GM12878 (cell line): ENCODE data around the gene C16orf92. TPM values are rescaled to one million over a fixed set of nuclear protein-coding genes. Genes with fewer than 3 reads are reported as not detected.
A peak's percentile ranks its signal among the peaks of the same experiment; 100 is the strongest.

Source experiments
- CEBPB ChIP-seq, 2 experiments: fragments of 150-350 bp in 1 of 2; IDR thresholded peaks; 2 replicates each; pipeline ENCODE4 v1.6.1; 2012 to 2014; ENCODE audit warnings: low read depth in 2 of 2, low read length in 2 of 2, borderline replicate concordance in 1 of 2, inconsistent platforms in 1 of 2
- CREM ChIP-seq: IDR thresholded peaks from 2 replicates; pipeline ENCODE4 v1.6.1; 2014; ENCODE audit warnings: antibody characterized with exemption, low read depth
- HCFC1 ChIP-seq: fragments of 150-350 bp; IDR thresholded peaks from 2 replicates; pipeline ENCODE4 v1.6.1; 2014; ENCODE audit warnings: low read length
- IRF4 ChIP-seq: IDR thresholded peaks from 2 replicates; pipeline ENCODE4 v1.6.1; 2011; ENCODE audit warnings: low read depth, low read length
- NFIC ChIP-seq: IDR thresholded peaks from 2 replicates; pipeline ENCODE4 v1.6.1; 2012; ENCODE audit warnings: low read depth, mild to moderate bottlenecking, inconsistent platforms, low read length, moderate library complexity
- NFXL1 ChIP-seq: fragments of 450-650 bp; IDR thresholded peaks from 2 replicates; pipeline ENCODE4 v1.6.1; 2017; ENCODE audit warnings: antibody characterized with exemption, mild to moderate bottlenecking, borderline replicate concordance
- NRF1 ChIP-seq: conservative IDR thresholded peaks from 2 replicates; pipeline ENCODE4 v1.6.1; 2011; ENCODE audit warnings: mild to moderate bottlenecking, low read depth, low read length, improper control_type of control experiment
- PRDM15 ChIP-seq: fragments of 450-650 bp; formaldehyde crosslinking; IDR thresholded peaks from 2 replicates; pipeline ENCODE4 v1.4.0; 2020; ENCODE audit warnings: mild to moderate bottlenecking, moderate library complexity
- SKIL ChIP-seq: fragments of 450-650 bp; IDR thresholded peaks from 2 replicates; pipeline ENCODE4 v1.6.1; 2017; ENCODE audit warnings: mild to moderate bottlenecking, low read depth, inconsistent platforms; ENCODE audit not compliant: poor library complexity, severe bottlenecking
- SRF ChIP-seq, 2 experiments: IDR thresholded peaks; 2 replicates each; pipeline ENCODE4 v1.6.1; 2011; ENCODE audit warnings: low read depth in 2 of 2, low read length in 2 of 2, mild to moderate bottlenecking in 1 of 2, moderate library complexity in 1 of 2
- ZBTB4 ChIP-seq: fragments of 450-650 bp; formaldehyde crosslinking; IDR thresholded peaks from 2 replicates; pipeline ENCODE4 v1.4.0; 2022; ENCODE audit warnings: mild to moderate bottlenecking, moderate library complexity
- ZNF622 ChIP-seq: fragments of 450-650 bp; IDR thresholded peaks from 2 replicates; pipeline ENCODE4 v1.6.1; 2017; ENCODE audit warnings: mild to moderate bottlenecking, inconsistent platforms
- polyA plus RNA-seq, 11 experiments: library from polyadenylated mRNA; depleted of rRNA in 4 of 11; unstranded in 6 of 11; stranded (reverse) in 5 of 11; fragments of >200 nt; fragmentation: Nextera tagmentation in 4 of 11; fragmentation: Illumina TruSeq in 1 of 11; extraction: Ambion mirVana in 4 of 11; extraction: Trizol in 1 of 11; gene quantifications; 1 replicate in 1 of 11; 2 replicates in 10 of 11; pipeline versions ENCODE4 v1.2.1 to v1.2.3, GENCODE V29; 2011 to 2016; ENCODE audit warnings: inconsistent platforms in 2 of 11, missing spikeins in 2 of 11, low read depth in 1 of 11
- total RNA-seq, 4 experiments: library from RNA; depleted of rRNA in 3 of 4; stranded (reverse); fragments of >200 nt in 3 of 4; fragmentation: Illumina TruSeq in 1 of 4; extraction: Trizol in 1 of 4; gene quantifications; 2 replicates each; pipeline versions ENCODE4 v1.2.1 to v1.2.3, GENCODE V29; 2013 to 2021
- TF ChIP-seq, protein P1 (sequence below): fragments of 450-650 bp; IDR thresholded peaks from 2 replicates; pipeline ENCODE4 v1.6.1; 2017; ENCODE audit warnings: mild to moderate bottlenecking, moderate library complexity

Gene C16orf92
- total and polyA plus RNA-seq, 10 of the 15 experiments (the other 5 are each of a cell fraction or from before 2014, with no cell fraction given), result not detected

DNA sequence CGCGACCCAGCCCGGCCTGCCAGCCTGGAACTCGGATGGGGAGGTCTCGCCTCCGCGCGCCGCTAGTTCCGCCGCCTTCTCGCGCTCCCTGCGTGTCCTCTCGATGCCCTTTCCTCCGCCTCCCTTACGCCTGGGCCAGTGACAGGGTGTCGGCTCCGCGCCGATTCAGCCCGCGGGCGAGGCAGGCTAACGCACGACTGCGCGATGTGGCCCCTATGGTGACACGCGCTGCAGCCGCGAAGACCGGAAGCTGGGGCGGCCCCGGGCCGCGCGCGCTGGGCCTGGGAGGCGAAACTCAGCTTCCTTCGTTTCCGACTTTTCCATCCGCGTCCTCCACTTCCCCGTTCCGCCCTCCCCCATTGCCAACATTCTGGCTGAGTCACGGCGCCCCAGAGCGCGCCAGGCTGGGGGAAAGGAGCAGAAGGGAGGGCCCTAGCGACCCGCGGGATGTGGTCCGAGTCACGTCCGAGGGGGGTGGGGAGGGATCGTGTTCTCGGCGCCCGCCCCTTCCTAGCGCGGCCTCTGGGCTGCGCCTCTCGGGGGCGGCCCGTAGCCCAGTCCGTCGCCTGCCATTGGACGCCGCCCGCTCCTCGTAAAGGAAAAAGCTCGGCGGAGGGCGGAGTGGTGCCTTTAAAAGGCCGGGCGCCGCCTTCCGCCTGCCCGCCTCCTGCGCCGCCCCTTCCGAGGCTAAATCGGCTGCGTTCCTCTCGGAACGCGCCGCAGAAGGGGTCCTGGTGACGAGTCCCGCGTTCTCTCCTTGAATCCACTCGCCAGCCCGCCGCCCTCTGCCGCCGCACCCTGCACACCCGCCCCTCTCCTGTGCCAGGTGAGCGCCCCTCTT lies 42.3 kb downstream of the C16orf92 start, which contains the start of gene ALDOA (continued):
- no peak for TF ChIP-seq NFXL1
- TF ChIP-seq CEBPB (IDR thresholded peaks at IDR 0.05; ENCODE audit: borderline replicate concordance in 1 of 2, low read depth in 2 of 2, low read length in 2 of 2), result no peak
- TF ChIP-seq, protein P1, sequence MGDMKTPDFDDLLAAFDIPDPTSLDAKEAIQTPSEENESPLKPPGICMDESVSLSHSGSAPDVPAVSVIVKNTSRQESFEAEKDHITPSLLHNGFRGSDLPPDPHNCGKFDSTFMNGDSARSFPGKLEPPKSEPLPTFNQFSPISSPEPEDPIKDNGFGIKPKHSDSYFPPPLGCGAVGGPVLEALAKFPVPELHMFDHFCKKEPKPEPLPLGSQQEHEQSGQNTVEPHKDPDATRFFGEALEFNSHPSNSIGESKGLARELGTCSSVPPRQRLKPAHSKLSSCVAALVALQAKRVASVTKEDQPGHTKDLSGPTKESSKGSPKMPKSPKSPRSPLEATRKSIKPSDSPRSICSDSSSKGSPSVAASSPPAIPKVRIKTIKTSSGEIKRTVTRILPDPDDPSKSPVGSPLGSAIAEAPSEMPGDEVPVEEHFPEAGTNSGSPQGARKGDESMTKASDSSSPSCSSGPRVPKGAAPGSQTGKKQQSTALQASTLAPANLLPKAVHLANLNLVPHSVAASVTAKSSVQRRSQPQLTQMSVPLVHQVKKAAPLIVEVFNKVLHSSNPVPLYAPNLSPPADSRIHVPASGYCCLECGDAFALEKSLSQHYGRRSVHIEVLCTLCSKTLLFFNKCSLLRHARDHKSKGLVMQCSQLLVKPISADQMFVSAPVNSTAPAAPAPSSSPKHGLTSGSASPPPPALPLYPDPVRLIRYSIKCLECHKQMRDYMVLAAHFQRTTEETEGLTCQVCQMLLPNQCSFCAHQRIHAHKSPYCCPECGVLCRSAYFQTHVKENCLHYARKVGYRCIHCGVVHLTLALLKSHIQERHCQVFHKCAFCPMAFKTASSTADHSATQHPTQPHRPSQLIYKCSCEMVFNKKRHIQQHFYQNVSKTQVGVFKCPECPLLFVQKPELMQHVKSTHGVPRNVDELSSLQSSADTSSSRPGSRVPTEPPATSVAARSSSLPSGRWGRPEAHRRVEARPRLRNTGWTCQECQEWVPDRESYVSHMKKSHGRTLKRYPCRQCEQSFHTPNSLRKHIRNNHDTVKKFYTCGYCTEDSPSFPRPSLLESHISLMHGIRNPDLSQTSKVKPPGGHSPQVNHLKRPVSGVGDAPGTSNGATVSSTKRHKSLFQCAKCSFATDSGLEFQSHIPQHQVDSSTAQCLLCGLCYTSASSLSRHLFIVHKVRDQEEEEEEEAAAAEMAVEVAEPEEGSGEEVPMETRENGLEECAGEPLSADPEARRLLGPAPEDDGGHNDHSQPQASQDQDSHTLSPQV, result no peak
- TF ChIP-seq NFIC, result no peak
- no peak for TF ChIP-seq PRDM15
- no peak for TF ChIP-seq ZBTB4 (CRISPR knock-in tag)
- TF ChIP-seq NRF1, result peak; percentile 82
- no peak for TF ChIP-seq ZNF622
- peak; percentile 57 for TF ChIP-seq CREM
- no peak for TF ChIP-seq HCFC1
- no peak for TF ChIP-seq IRF4
- TF ChIP-seq SRF (IDR thresholded peaks at IDR 0.05; ENCODE audit: low read depth in 2 of 2, low read length in 2 of 2), result peak; percentile 92 to 97
- no peak for TF ChIP-seq SKIL
